Measurements from ENCODE around the gene HOXA1. TPM values are rescaled to one million over a fixed set of nuclear protein-coding genes. Genes with fewer than 3 reads are reported as not detected.

Gene HOXA1
- total and polyA plus RNA-seq, 2 of the 4 experiments (the other 2 are of a cell fraction) = 0.54 to 1.8 TPM

- intact Hi-C loops (cut with micrococcal nuclease) (loop anchor here (1.0 kb wide), 1 partner anchor 12 kb away; no protein-coding TSS in a partner anchor), in situ Hi-C loops (cut with MboI; ENCODE audit: low sequenced_read_pairs) (loop anchor here (5.0 to 10.0 kb wide), 4 partner anchors 39 to 1241 kb away; partner anchors contain the start of gene HOXA5), dilution Hi-C loops (cut with HindIII; ENCODE audit: low sequenced_read_pairs, unreplicated experiment) (no loop called here)
- Histone ChIP-seq H3K4me2 (ENCODE audit: low read depth, low read length) (peak overlapping the region; percentile 96), H2AK9ac (replicated peaks; ENCODE audit: low read depth, low read length, poor library complexity) (peak overlapping the region; percentile 85), H3K14ac (replicated peaks; ENCODE audit: low read depth, low read length) (peak overlapping the region; percentile 81), H2AFZ (replicated peaks; ENCODE audit: low read length, poor library complexity) (peak overlapping the region; percentile 88), H3K9ac (ENCODE audit: low read depth, low read length) (peak overlapping the region; percentile 93), H4K20me1 (ENCODE audit: insufficient read depth, low read length) (0 out of 2 replicates have a peak, but pooled peaks cover 5% of the 10 kb centered on the region), H2BK20ac (ENCODE audit: low read depth, low read length) (peak overlapping the region; percentile 82), H2AK5ac (ENCODE audit: low read depth, low read length) (peak overlapping the region; percentile 76), H4K91ac (ENCODE audit: insufficient read depth, low read depth, low read length) (peak overlapping the region; percentile 86), H3K79me1 (ENCODE audit: low read depth in 1 of 2, low read length in 2 of 2) (peaks cover 0 to 20% of the 10 kb centered on the region in 2 experiments; a peak in 2 of 4 replicates), H2BK120ac (ENCODE audit: low read depth, low read length) (peak overlapping the region; percentile 84), H2BK15ac (ENCODE audit: low read depth, low read length) (peak overlapping the region; percentile 80; the same call in 2 of the 3 replicates), H3K4me3 (ENCODE audit: insufficient read depth, low read depth, low read length) (peak overlapping the region; percentile 52), H4K5ac (ENCODE audit: low read depth, low read length) (peak overlapping the region; percentile 82), H3K27ac (ENCODE audit: insufficient read depth, low read length) (peak overlapping the region; percentile 96), H3K18ac (ENCODE audit: low read depth, low read length) (peak overlapping the region; percentile 84), H3K36me3 (ENCODE audit: control insufficient read depth, insufficient read depth, low read length) (peaks cover 12% of the 10 kb centered on the region), H3K27me3 (ENCODE audit: control insufficient read depth, insufficient read depth, low read length) (no peaks in the 10 kb centered on the region), H2BK5ac (ENCODE audit: low read depth, low read length, poor library complexity, severe bottlenecking) (peak overlapping the region; percentile 95), H3K23ac (ENCODE audit: low read depth, low read length) (peak overlapping the region; percentile 96), H3K9me3 (ENCODE audit: control insufficient read depth, insufficient read depth, low read length) (no peaks in the 10 kb centered on the region), H4K8ac (ENCODE audit: low read depth in 2 of 2, low read length in 2 of 2) (peak overlapping the region; percentile 20 to 84), H3K4me1 (ENCODE audit: control insufficient read depth, insufficient read depth, low read length) (peaks cover 36% of the 10 kb centered on the region), H3K4ac (ENCODE audit: low read depth, low read length) (peak overlapping the region; percentile 91), H3K9me1 (ENCODE audit: insufficient read depth, low read length) (no peaks in the 10 kb centered on the region), H3K56ac (ENCODE audit: extremely low read depth, insufficient read depth, low read length) (peak overlapping the region; percentile 76)
- 8% methylated on average over 8 of the region's 35 CpGs; no CpG with 5 or more reads in 1 of the 2 experiments for WGBS, 2 experiments (ENCODE audit: extremely low coverage in 2 of 2, insufficient read length in 1 of 2)
- TF ChIP-seq RFX5 (IDR thresholded peaks at IDR 0.05; ENCODE audit: low read depth, low read length) = no peak
- peak; percentile 31; the same call in 1 of the 2 replicates for TF ChIP-seq MXI1 (IDR thresholded peaks at IDR 0.05; ENCODE audit: borderline replicate concordance, low read depth, low read length)
- no peak; the same call in 1 of the 2 replicates for TF ChIP-seq MAZ (IDR thresholded peaks at IDR 0.05; ENCODE audit: borderline replicate concordance, low read depth, low read length)
- DNase-seq = peak; percentile 44
- ATAC-seq (ENCODE audit: low read depth) = no peak
- no TSS peak for BruUV-seq (replicated peaks)
- CTCF ChIA-PET = no interaction called here
- POLR2A ChIA-PET (ENCODE audit: unreplicated experiment) = no interaction called here
Measured at GRCh38 chr7:27103489-27104226, 7.9 kb upstream of the HOXA1 start.

All from IMR-90 (cell line).